Left ventricle myocardium superior (tissue), 1 donor: ENCODE measurements around the gene LRRC14B. TPM values are rescaled to one million over a fixed set of nuclear protein-coding genes. Genes with fewer than 3 reads are reported as not detected.
"Not testable (repeated sequence)": the region's sequence is repeated elsewhere in the genome, so short reads cannot be mapped to it uniquely, and the experiment has no call there.

Experiments used
- ATAC-seq: fragments of 200-7000 bp; cut with Tn5 transposase; one replicate; pipeline ENCODE4 v1.9.1; 2020; ENCODE audit warnings: mild to moderate bottlenecking, moderate library complexity
- DNase-seq: peaks from one replicate; pipeline ENCODE4 v3.0.0-alpha.2; 2020
- intact Hi-C: fragments of 100-400 bp; cut with micrococcal nuclease; formaldehyde crosslinking; loops from one replicate; pipeline ENCODE4 v1.11.0; 2022
- total RNA-seq: library from RNA; stranded (reverse); fragmentation: NEBNext Ultra II Directional; extraction: Animal tissue kit (Norgen Biotek cat#: 25700); gene quantifications from one replicate; pipeline ENCODE4 v1.2.1, GENCODE V29; 2021
- donor health status: DM: no; HTN: yes; CAD: no; lungs with severe emphysema.

Gene LRRC14B
- total RNA-seq, 1 donor from 2014 or later, result 107 TPM

GRCh38 chr5:158807-159447 is 32.4 kb upstream of the LRRC14B start:
- intact Hi-C loops, result no loop called here
- DNase-seq (no peak), ATAC-seq (no peak)

GRCh38 chr5:159448-160172 is 31.7 kb upstream of the LRRC14B start:
- no peak for DNase-seq

GRCh38 chr5:160173-160510 is 31.2 kb upstream of the LRRC14B start:
- intact Hi-C loops, result no loop called here
- no peak for ATAC-seq
- DNase-seq, result no peak

More at GRCh38 chr5:159448-160172, 31.7 kb upstream of the LRRC14B start:
- intact Hi-C loops, result no loop called here
- no peak for ATAC-seq

GRCh38 chr5:160921-161802 is 30.1 kb upstream of the LRRC14B start:
- ATAC-seq, result no peak
- intact Hi-C loops, result no loop called here

GRCh38 chr5:161803-162110 is 29.5 kb upstream of the LRRC14B start:
- DNase-seq (no peak), ATAC-seq (no peak)
- intact Hi-C loops, result no loop called here

More at GRCh38 chr5:160921-161802, 30.1 kb upstream of the LRRC14B start:
- DNase-seq, result no peak

- DNase-seq (no peak), ATAC-seq (no peak)
- intact Hi-C loops, result no loop called here
Measured at GRCh38 chr5:162190-162564, 29.1 kb upstream of the LRRC14B start.

GRCh38 chr5:162565-163337 is 28.5 kb upstream of the LRRC14B start:
- ATAC-seq (no peak), DNase-seq (no peak)
- intact Hi-C loops, result no loop called here

- ATAC-seq, result no peak
- intact Hi-C loops, result no loop called here
- DNase-seq, result no peak
Measured at GRCh38 chr5:163338-163620, 28.0 kb upstream of the LRRC14B start.

GRCh38 chr5:163841-164240 is 27.5 kb upstream of the LRRC14B start:
- DNase-seq, result no peak
- intact Hi-C loops, result no loop called here

GRCh38 chr5:164244-164643 is 27.1 kb upstream of the LRRC14B start:
- no peak for ATAC-seq
- DNase-seq, result no peak
- intact Hi-C loops, result no loop called here

More at GRCh38 chr5:163841-164240, 27.5 kb upstream of the LRRC14B start:
- ATAC-seq, result no peak

- ATAC-seq, intact Hi-C loops: not testable (repeated sequence)
Measured at GRCh38 chr5:164783-165182, 26.5 kb upstream of the LRRC14B start.

GRCh38 chr5:166441-167372 is 24.6 kb upstream of the LRRC14B start:
- intact Hi-C loops, result no loop called here
- no peak for ATAC-seq
- no peak for DNase-seq

More at GRCh38 chr5:164783-165182, 26.5 kb upstream of the LRRC14B start:
- DNase-seq, result not testable (repeated sequence)

GRCh38 chr5:167511-167910 is 23.8 kb upstream of the LRRC14B start:
- ATAC-seq (no peak), DNase-seq (no peak)
- intact Hi-C loops, result no loop called here

- DNase-seq, result no peak
- intact Hi-C loops, result no loop called here
- no peak for ATAC-seq
Measured at GRCh38 chr5:167982-168660, 23.2 kb upstream of the LRRC14B start.

- intact Hi-C loops, result no loop called here
- DNase-seq, result peak; percentile 82
- peak; percentile 85 for ATAC-seq
Measured at GRCh38 chr5:169071-169727, 22.1 kb upstream of the LRRC14B start.

- ATAC-seq (no peak), DNase-seq (no peak)
- intact Hi-C loops, result no loop called here
Measured at GRCh38 chr5:169728-170094, 21.6 kb upstream of the LRRC14B start.

- DNase-seq (no peak), ATAC-seq (no peak)
- intact Hi-C loops, result no loop called here
Measured at GRCh38 chr5:170971-171800, 20.1 kb upstream of the LRRC14B start.
